Sigmoid colon (tissue), 7 donors: Measurements from ENCODE around the gene TANK. TPM values are rescaled to one million over a fixed set of nuclear protein-coding genes. Genes with fewer than 3 reads are reported as not detected.

Experiments
- DNase-seq: peaks from one replicate; pipeline ENCODE4 v3.0.0-alpha.2; 2019
- H3K27ac ChIP-seq, 4 donors: fragments of 200-600 bp; sonication (generic); one replicate each; pipeline ENCODE4 v1.5.1; 2016 to 2019; ENCODE audit warnings: mild to moderate bottlenecking in 1 of 4
- H3K27me3 ChIP-seq, 3 donors: fragments of 200-600 bp; sonication (generic); one replicate each; pipeline ENCODE4 v1.5.1; 2019; ENCODE audit warnings: mild to moderate bottlenecking in 1 of 3
- H3K36me3 ChIP-seq, 4 donors: fragments of 200-600 bp; sonication (generic); one replicate each; pipeline ENCODE4 v1.5.1; 2016 to 2019
- H3K4me1 ChIP-seq, 4 donors: fragments of 200-600 bp; sonication (generic); one replicate each; pipeline ENCODE4 v1.5.1; 2017 to 2019
- H3K4me3 ChIP-seq, 4 donors: fragments of 200-600 bp; sonication (generic); one replicate each; pipeline ENCODE4 v1.5.1; 2017 to 2019; ENCODE audit warnings: mild to moderate bottlenecking in 2 of 4, moderate library complexity in 1 of 4
- H3K9me3 ChIP-seq, 4 donors: fragments of 200-600 bp in 3 of 4; sonication (generic) in 3 of 4; one replicate each; pipeline versions ENCODE4 v1.5.1 to v1.6.1; 2013 to 2019
- CTCF ChIP-seq, 4 experiments: fragments of 450-650 bp in 3 of 4; fragments of 200-600 bp in 1 of 4; IDR thresholded peaks; one replicate each; pipeline ENCODE4 v1.5.1; 2016 to 2019; ENCODE audit warnings: antibody characterized with exemption in 4 of 4, mild to moderate bottlenecking in 3 of 4, moderate library complexity in 2 of 4
- EP300 ChIP-seq, 4 donors: sonication (generic); formaldehyde crosslinking; IDR thresholded peaks; one replicate each; pipeline ENCODE4 v1.6.1; 2017; ENCODE audit warnings: antibody characterized with exemption in 4 of 4
- POLR2A ChIP-seq, 2 donors: fragments of 450-650 bp; IDR thresholded peaks; one replicate each; pipeline ENCODE4 v1.6.1; 2016; ENCODE audit warnings: antibody characterized with exemption in 2 of 2, mild to moderate bottlenecking in 2 of 2, moderate library complexity in 2 of 2
- POLR2AphosphoS5 ChIP-seq, 4 donors: sonication (generic); formaldehyde crosslinking; IDR thresholded peaks; one replicate each; pipeline ENCODE4 v1.6.1; 2017; ENCODE audit warnings: antibody characterized with exemption in 4 of 4
- WGBS, 2 donors: extraction: QIAGEN DNeasy Blood & Tissue Kit; methylation state at CpG; one replicate each; pipeline ENCODE4 v1.1.7; 2013; 5-methylcytosine and 5-hydroxymethylcytosine counted together
- intact Hi-C: fragments of 100-400 bp; cut with DNase I; formaldehyde crosslinking; loops from one replicate; pipeline ENCODE4 v1.15.1; 2023
- polyA plus RNA-seq, 3 donors: library from polyadenylated mRNA; stranded (reverse); fragments of 200-250 nt; gene quantifications; one replicate each; pipeline ENCODE4 v1.2.3, GENCODE V29; 2013
- total RNA-seq, 4 donors: library from RNA; depleted of rRNA; stranded (reverse); fragments of >200 nt; gene quantifications; one replicate each; pipeline ENCODE4 v1.1.0, GENCODE V29; 2016
- donor health status: healthy with polysubstance abuse.
- donor health status: Bipolar disorder and iron deficiency.
- donor health status: healthy.

Gene TANK
- total and polyA plus RNA-seq, 7 donors, result 35.2 to 82.8 (median 52.9) TPM

DNA sequence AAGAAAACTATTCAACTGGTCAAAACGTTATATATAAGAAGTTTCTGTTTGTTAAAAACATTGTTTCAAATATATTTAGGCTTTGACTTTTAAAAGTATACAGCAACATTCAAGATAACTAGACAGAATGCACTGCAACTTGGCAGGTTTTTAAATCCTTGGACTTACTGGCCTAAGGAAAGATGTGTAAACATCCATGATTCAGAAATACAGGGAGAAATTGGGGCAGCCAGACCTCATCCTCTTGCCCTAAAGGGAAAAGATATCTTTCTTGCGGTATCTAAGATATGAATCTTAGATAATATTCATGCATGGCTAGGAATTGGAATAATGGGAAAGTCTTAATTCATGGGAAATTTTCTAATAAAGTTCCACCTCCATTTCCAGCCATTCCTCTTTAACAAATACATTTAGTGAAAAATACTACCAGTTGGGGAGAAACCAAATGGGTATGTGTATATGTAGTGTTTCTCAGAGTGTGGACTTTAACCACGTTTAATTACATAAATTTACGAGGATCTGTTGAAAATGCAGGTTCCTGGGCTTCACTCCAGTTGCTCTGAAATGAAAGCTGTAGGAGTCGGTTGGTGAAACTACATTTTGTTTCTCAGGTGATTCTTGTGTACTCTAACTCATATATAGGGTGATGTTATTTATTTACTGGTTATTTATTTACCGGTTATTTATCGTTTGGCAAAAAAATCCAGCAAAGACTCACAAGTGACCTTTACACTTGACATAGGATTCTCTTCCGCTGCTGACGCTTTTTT lies 587 bp upstream of the TANK start:
- peaks cover 0 to 18% (median 7%) of the 10 kb centered on the region in 4 donors for H3K36me3 ChIP-seq
- TF ChIP-seq POLR2A (IDR thresholded peaks at IDR 0.05) (no peak), CTCF (IDR thresholded peaks at IDR 0.05) (no peak), EP300 (IDR thresholded peaks at IDR 0.05) (no peak)
- peaks cover 0 to 47% (median 25%) of the 10 kb centered on the region in 4 donors for H3K4me1 ChIP-seq
- no peaks in the 10 kb centered on the region for H3K9me3 ChIP-seq
- H3K4me3 ChIP-seq, result peak overlapping the region; percentile 76 to 92 (median 83)
- peak overlapping the region; percentile 93 to 96 (median 96) for H3K27ac ChIP-seq
- DNase-seq, result no peak
- 6 to 18% methylated on average over 9 of the region's 9 CpGs for WGBS, 2 donors
- H3K27me3 ChIP-seq, result no peaks in the 10 kb centered on the region
- intact Hi-C loops, result loop anchor here (2.0 to 5.0 kb wide), 2 partner anchors 21 to 37 kb away; no protein-coding TSS in a partner anchor

- intact Hi-C loops, result loop anchor here (5.0 kb wide), 1 partner anchor 39 kb away; no protein-coding TSS in a partner anchor
- peaks cover 0 to 61% (median 31%) of the 10 kb centered on the region in 4 donors for H3K4me1 ChIP-seq
- peak overlapping the region; percentile 93 to 96 (median 96) for H3K27ac ChIP-seq
- peaks cover 0 to 18% (median 7%) of the 10 kb centered on the region in 4 donors for H3K36me3 ChIP-seq
- DNase-seq, result no peak
- H3K4me3 ChIP-seq, result peak overlapping the region; percentile 76 to 92 (median 83)
- H3K27me3 ChIP-seq, result no peaks in the 10 kb centered on the region
- 2 to 9% methylated on average over 13 of the region's 13 CpGs for WGBS, 2 donors
- H3K9me3 ChIP-seq, result no peaks in the 10 kb centered on the region
- TF ChIP-seq POLR2A (IDR thresholded peaks at IDR 0.05) (no peak), CTCF (IDR thresholded peaks at IDR 0.05) (no peak), EP300 (IDR thresholded peaks at IDR 0.05) (no peak), POLR2AphosphoS5 (IDR thresholded peaks at IDR 0.05) (no peak)
These were observed 962 bp downstream of the TANK start for GRCh38 chr2:161161074-161161706.

DNA sequence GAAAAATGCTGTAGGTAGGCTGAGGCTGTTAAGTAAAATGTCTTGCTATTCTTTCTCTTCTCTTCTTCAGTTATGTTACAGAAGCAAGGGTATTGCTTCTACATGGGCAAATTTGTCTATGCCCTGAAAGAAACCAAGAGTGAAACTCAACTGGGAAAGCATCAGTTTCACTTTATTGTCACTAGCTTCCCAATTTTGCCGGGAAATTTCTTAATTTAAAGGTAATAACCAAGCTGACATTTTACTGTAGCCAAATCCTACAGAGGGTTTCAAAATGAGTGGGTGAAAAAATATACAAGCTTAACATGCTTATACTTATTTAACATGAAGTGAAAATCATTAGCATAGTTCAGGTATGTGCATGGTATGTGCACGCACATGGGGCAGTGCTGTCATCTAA lies 3.2 kb downstream of the TANK start:
- 77 to 94% methylated on average over 2 of the region's 2 CpGs for WGBS, 2 donors
- no peak overlapping the region for H3K4me3 ChIP-seq
- no peak overlapping the region for H3K27ac ChIP-seq
- H3K36me3 ChIP-seq, result peaks cover 0 to 18% (median 7%) of the 10 kb centered on the region in 4 donors
- TF ChIP-seq POLR2A (IDR thresholded peaks at IDR 0.05) (no peak), POLR2AphosphoS5 (IDR thresholded peaks at IDR 0.05) (no peak), EP300 (IDR thresholded peaks at IDR 0.05) (no peak), CTCF (IDR thresholded peaks at IDR 0.05) (no peak)
- no peaks in the 10 kb centered on the region for H3K27me3 ChIP-seq
- no peaks in the 10 kb centered on the region for H3K9me3 ChIP-seq
- H3K4me1 ChIP-seq, result peaks cover 0 to 62% (median 31%) of the 10 kb centered on the region in 4 donors
- no peak for DNase-seq
- intact Hi-C loops, result loop anchor here (5.0 kb wide), 1 partner anchor 41 kb away; no protein-coding TSS in a partner anchor

- H3K9me3 ChIP-seq, result no peaks in the 10 kb centered on the region
- no peak for TF ChIP-seq POLR2A (IDR thresholded peaks at IDR 0.05)
- DNase-seq, result no peak
- peaks cover 0 to 58% (median 30%) of the 10 kb centered on the region in 4 donors for H3K4me1 ChIP-seq
- H3K27me3 ChIP-seq, result no peaks in the 10 kb centered on the region
- no peak overlapping the region for H3K4me3 ChIP-seq
- 73 to 81% methylated on average over 6 of the region's 6 CpGs for WGBS, 2 donors
- H3K27ac ChIP-seq, result no peak overlapping the region
- intact Hi-C loops, result loop anchor here (5.0 kb wide), 1 partner anchor 42 kb away; no protein-coding TSS in a partner anchor
- peaks cover 0 to 18% (median 7%) of the 10 kb centered on the region in 4 donors for H3K36me3 ChIP-seq
These were observed 3.9 kb downstream of the TANK start for GRCh38 chr2:161164161-161164560.

DNA sequence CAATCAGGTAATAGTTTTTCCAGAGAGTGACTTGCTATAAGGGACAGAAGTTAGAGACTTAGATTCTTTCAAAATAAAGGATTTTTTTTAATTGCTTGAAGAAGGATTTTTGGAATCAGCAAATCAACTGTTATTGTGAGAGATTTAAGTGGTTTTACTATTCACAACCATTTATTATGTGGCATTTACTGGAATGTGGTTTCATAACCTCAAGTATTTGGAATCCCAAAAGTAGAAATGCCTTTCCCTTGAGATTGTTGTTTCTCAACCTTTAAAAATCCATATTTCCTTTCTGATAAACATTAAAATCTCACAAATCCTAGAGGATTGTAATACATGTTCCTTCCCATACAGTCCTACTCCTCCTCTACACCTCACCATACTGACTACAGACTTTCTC lies 5.0 kb downstream of the TANK start:
- H3K4me1 ChIP-seq, result peaks cover 0 to 54% (median 27%) of the 10 kb centered on the region in 4 donors
- H3K27me3 ChIP-seq, result no peaks in the 10 kb centered on the region
- intact Hi-C loops, result no loop called here
- no peak overlapping the region for H3K4me3 ChIP-seq
- peaks cover 0 to 18% (median 7%) of the 10 kb centered on the region in 4 donors for H3K36me3 ChIP-seq
- DNase-seq, result no peak
- TF ChIP-seq CTCF (IDR thresholded peaks at IDR 0.05) (no peak), POLR2AphosphoS5 (IDR thresholded peaks at IDR 0.05) (no peak), POLR2A (IDR thresholded peaks at IDR 0.05) (no peak), EP300 (IDR thresholded peaks at IDR 0.05) (no peak)
- peak overlapping the region in 2 of 4 donors; percentile 16 to 19 for H3K27ac ChIP-seq
- no peaks in the 10 kb centered on the region for H3K9me3 ChIP-seq
